Hepatocyte (in vitro differentiated cells): Measurements from ENCODE around the gene RNF34. TPM values are rescaled to one million over a fixed set of nuclear protein-coding genes. Genes with fewer than 3 reads are reported as not detected.
A peak's percentile ranks its signal among the peaks of the same experiment; 100 is the strongest.

Source experiments
- DNase-seq: peaks from one replicate; pipeline ENCODE4 v3.0.0-alpha.2; 2016; ENCODE audit warnings: low spot score
- H2AFZ ChIP-seq: fragments of 200-600 bp; sonication (generic); 2 replicates; pipeline ENCODE4 v1.6.0; 2016; ENCODE audit warnings: antibody characterized with exemption, mild to moderate bottlenecking
- H3K27ac ChIP-seq: fragments of 200-600 bp; sonication (generic); 2 replicates; pipeline ENCODE4 v1.5.1; 2016; ENCODE audit warnings: mild to moderate bottlenecking
- H3K27me3 ChIP-seq: fragments of 200-600 bp; sonication (generic); 2 replicates; pipeline ENCODE4 v1.6.1; 2016
- H3K36me3 ChIP-seq: fragments of 200-600 bp; sonication (generic); replicated peaks from 2 replicates; pipeline ENCODE4 v1.5.1; 2016; ENCODE audit warnings: low read depth; ENCODE audit not compliant: insufficient read depth
- H3K4me1 ChIP-seq: fragments of 200-600 bp; sonication (generic); 2 replicates; pipeline ENCODE4 v1.5.1; 2016; ENCODE audit warnings: mild to moderate bottlenecking, moderate library complexity; ENCODE audit not compliant: insufficient read depth
- H3K4me2 ChIP-seq: fragments of 200-600 bp; sonication (generic); 2 replicates; pipeline ENCODE4 v1.6.0; 2016
- H3K4me3 ChIP-seq: fragments of 200-600 bp; sonication (generic); 2 replicates; pipeline ENCODE4 v1.5.1; 2016; ENCODE audit warnings: mild to moderate bottlenecking
- H3K79me2 ChIP-seq: fragments of 200-600 bp; sonication (generic); 2 replicates; pipeline ENCODE4 v1.6.0; 2017; ENCODE audit warnings: mild to moderate bottlenecking
- H3K9me2 ChIP-seq: fragments of 200-600 bp; sonication (generic); replicated peaks from 2 replicates; pipeline ENCODE4 v1.6.0; 2017; ENCODE audit warnings: mild to moderate bottlenecking; ENCODE audit not compliant: insufficient read depth
- H3K9me3 ChIP-seq: fragments of 200-600 bp; sonication (generic); 2 replicates; pipeline ENCODE4 v1.5.1; 2016; ENCODE audit warnings: low read depth, mild to moderate bottlenecking
- H4K20me1 ChIP-seq: fragments of 200-600 bp; sonication (generic); 2 replicates; pipeline ENCODE4 v1.6.0; 2016; ENCODE audit warnings: mild to moderate bottlenecking; ENCODE audit not compliant: insufficient read depth, poor library complexity, severe bottlenecking
- CTCF ChIP-seq: fragments of 200-600 bp; sonication (generic); IDR thresholded peaks from 2 replicates; pipeline ENCODE4 v1.5.1; 2016; ENCODE audit warnings: antibody characterized with exemption, mild to moderate bottlenecking; ENCODE audit not compliant: poor library complexity
- EZH2 ChIP-seq: fragments of 200-600 bp; sonication (generic); IDR thresholded peaks from 2 replicates; pipeline ENCODE4 v1.6.1; 2016; ENCODE audit warnings: antibody characterized with exemption, mild to moderate bottlenecking, borderline replicate concordance
- EZH2phosphoT487 ChIP-seq: fragments of 200-600 bp; sonication (generic); IDR thresholded peaks from one replicate; pipeline ENCODE4 v1.6.1; 2018; ENCODE audit warnings: antibody characterized with exemption, mild to moderate bottlenecking, low read depth, moderate library complexity; ENCODE audit not compliant: unreplicated experiment, severe bottlenecking
- WGBS: methylation state at CpG from one replicate; pipeline ENCODE4 v1.1.6; 2016; ENCODE audit warnings: low lambda C conversion rate; ENCODE audit errors: missing lambda C conversion rate; 5-methylcytosine and 5-hydroxymethylcytosine counted together
- polyA plus RNA-seq: library from polyadenylated mRNA; unstranded; fragments of >200 nt; fragmentation: Nextera tagmentation; extraction: Ambion mirVana; gene quantifications from 2 replicates; pipeline ENCODE4 v1.2.1, GENCODE V29; 2016
- total RNA-seq: library from RNA; depleted of rRNA; stranded (reverse); fragments of >200 nt; gene quantifications from 2 replicates; pipeline ENCODE4 v1.2.3, GENCODE V29; 2014

Gene RNF34
- total and polyA plus RNA-seq, 2 experiments from 2014 or later = 37.0 to 42.2 TPM

GRCh38 chr12:121376754-121377697 lies 22.9 kb upstream of the RNF34 start:
- Histone ChIP-seq H4K20me1 (no peaks in the 10 kb centered on the region), H3K27me3 (no peaks in the 10 kb centered on the region), H2AFZ (no peak overlapping the region), H3K36me3 (no peaks in the 10 kb centered on the region), H3K27ac (peak overlapping the region; percentile 53), H3K9me2 (no peaks in the 10 kb centered on the region), H3K4me1 (no peaks in the 10 kb centered on the region), H3K79me2 (no peaks in the 10 kb centered on the region), H3K4me3 (no peak overlapping the region), H3K4me2 (peak overlapping the region; percentile 2), H3K9me3 (no peaks in the 10 kb centered on the region)
- WGBS = 74% methylated on average over 8 of the region's 8 CpGs
- no peak for DNase-seq
- no peak for TF ChIP-seq EZH2phosphoT487
- TF ChIP-seq EZH2 = no peak
- no peak for TF ChIP-seq CTCF

GRCh38 chr12:121378736-121379135 lies 21.2 kb upstream of the RNF34 start:
- Histone ChIP-seq H3K9me2 (no peaks in the 10 kb centered on the region), H3K4me1 (no peaks in the 10 kb centered on the region), H3K4me3 (no peak overlapping the region), H3K27ac (no peak overlapping the region), H2AFZ (no peak overlapping the region), H3K4me2 (no peak overlapping the region), H4K20me1 (no peaks in the 10 kb centered on the region), H3K27me3 (no peaks in the 10 kb centered on the region), H3K9me3 (no peaks in the 10 kb centered on the region), H3K79me2 (no peaks in the 10 kb centered on the region), H3K36me3 (no peaks in the 10 kb centered on the region)
- DNase-seq = no peak
- 87% methylated on average over 5 of the region's 5 CpGs for WGBS
- TF ChIP-seq CTCF = no peak
- no peak for TF ChIP-seq EZH2
- no peak for TF ChIP-seq EZH2phosphoT487

- Histone ChIP-seq H3K79me2 (no peaks in the 10 kb centered on the region), H3K27ac (no peak overlapping the region), H4K20me1 (no peaks in the 10 kb centered on the region), H3K36me3 (no peaks in the 10 kb centered on the region), H3K4me3 (no peak overlapping the region), H3K4me2 (no peak overlapping the region), H2AFZ (no peak overlapping the region), H3K9me3 (no peaks in the 10 kb centered on the region), H3K27me3 (no peaks in the 10 kb centered on the region), H3K4me1 (no peaks in the 10 kb centered on the region), H3K9me2 (no peaks in the 10 kb centered on the region)
- no peak for TF ChIP-seq EZH2phosphoT487
- no peak for TF ChIP-seq EZH2
- TF ChIP-seq CTCF = no peak
- DNase-seq = no peak
- 88% methylated on average over 10 of the region's 10 CpGs for WGBS
These were observed 20.0 kb upstream of the RNF34 start for GRCh38 chr12:121379945-121380344.
